ENCODE measurements around the gene SHC4. TPM values are rescaled to one million over a fixed set of nuclear protein-coding genes. Genes with fewer than 3 reads are reported as not detected.
"Not testable (repeated sequence)": the region's sequence is repeated elsewhere in the genome, so short reads cannot be mapped to it uniquely, and the experiment has no call there.

The SHC4 gene
- total RNA-seq, 6 donors from 2014 or later, result under 0.01 to 0.59 (median 0.20) TPM; not detected in 2

DNA sequence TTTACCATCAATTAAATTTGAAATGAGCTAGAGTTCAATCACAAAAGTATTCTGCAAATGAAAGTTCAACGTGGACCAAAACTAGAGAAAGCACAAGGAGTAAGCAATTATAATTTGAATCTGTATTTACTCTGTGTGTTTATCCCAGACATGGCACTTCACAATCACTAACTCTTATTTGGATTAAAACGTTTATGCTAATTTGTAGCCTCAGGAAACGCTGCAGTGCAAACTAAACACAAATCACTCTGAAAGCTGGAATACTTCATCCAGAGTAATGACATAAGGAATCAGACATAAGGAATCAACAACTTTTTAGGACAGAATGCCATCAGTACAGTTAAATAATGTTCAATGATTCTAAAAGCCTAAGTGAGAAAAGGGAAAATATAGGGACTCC, 171.3 kb downstream of the SHC4 start:
- no peak for DNase-seq
- Histone ChIP-seq H3K27me3 (no peaks in the 10 kb centered on the region), H3K9me3 (no peaks in the 10 kb centered on the region), H3K36me3 (peaks cover 0 to 7% (median 3%) of the 10 kb centered on the region in 4 donors), H3K27ac (no peak overlapping the region), H3K4me3 (no peak overlapping the region), H3K4me1 (peaks cover 0 to 19% (median 11%) of the 10 kb centered on the region in 4 donors)
- WGBS, 2 donors, result 44 to 52% methylated on average over 3 of the region's 3 CpGs
- TF ChIP-seq POLR2AphosphoS5 (IDR thresholded peaks at IDR 0.05) (no peak), EP300 (IDR thresholded peaks at IDR 0.05) (no peak), POLR2A (IDR thresholded peaks at IDR 0.05) (no peak)
- TF ChIP-seq, protein P1, sequence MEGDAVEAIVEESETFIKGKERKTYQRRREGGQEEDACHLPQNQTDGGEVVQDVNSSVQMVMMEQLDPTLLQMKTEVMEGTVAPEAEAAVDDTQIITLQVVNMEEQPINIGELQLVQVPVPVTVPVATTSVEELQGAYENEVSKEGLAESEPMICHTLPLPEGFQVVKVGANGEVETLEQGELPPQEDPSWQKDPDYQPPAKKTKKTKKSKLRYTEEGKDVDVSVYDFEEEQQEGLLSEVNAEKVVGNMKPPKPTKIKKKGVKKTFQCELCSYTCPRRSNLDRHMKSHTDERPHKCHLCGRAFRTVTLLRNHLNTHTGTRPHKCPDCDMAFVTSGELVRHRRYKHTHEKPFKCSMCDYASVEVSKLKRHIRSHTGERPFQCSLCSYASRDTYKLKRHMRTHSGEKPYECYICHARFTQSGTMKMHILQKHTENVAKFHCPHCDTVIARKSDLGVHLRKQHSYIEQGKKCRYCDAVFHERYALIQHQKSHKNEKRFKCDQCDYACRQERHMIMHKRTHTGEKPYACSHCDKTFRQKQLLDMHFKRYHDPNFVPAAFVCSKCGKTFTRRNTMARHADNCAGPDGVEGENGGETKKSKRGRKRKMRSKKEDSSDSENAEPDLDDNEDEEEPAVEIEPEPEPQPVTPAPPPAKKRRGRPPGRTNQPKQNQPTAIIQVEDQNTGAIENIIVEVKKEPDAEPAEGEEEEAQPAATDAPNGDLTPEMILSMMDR (IDR thresholded peaks at IDR 0.05), result no peak
- ATAC-seq (ENCODE audit: low FRiP score in 2 of 2), result no peak

DNA sequence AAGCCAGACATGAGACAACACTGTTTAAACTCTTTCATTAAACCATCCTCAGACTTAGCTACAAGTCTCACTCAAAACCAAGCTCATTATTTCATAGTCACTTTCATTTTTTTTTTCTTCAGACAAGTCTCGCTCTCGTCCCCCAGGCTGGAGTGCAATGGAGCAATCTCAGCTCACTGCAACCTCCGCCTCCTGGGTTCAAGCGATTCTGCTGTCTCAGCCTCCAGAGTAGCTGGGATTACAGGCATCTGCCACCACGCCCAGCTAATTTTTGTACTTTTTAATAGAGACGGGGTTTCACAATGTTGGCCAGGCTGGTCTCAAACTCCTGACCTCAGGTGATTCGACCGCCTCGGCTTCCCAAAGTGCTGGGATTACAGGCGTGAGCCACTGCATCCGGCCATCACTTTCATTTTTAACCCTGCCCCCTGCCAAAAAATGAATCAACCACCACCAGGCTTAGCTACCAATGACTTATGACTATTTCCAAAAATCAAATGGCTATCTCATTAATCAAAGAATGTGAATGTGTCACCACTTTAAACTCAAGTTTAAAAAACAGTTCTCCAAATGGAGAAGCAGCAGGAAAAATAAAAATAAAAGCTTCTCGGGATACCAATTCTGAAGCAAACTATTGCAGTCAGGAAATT, 173.1 kb downstream of the SHC4 start:
- H3K36me3 ChIP-seq; H3K4me1 ChIP-seq; H3K4me3 ChIP-seq; DNase-seq; ATAC-seq (ENCODE audit: low FRiP score in 2 of 2); H3K27me3 ChIP-seq; H3K9me3 ChIP-seq; H3K27ac ChIP-seq: not testable (repeated sequence)
- WGBS, 2 donors, result 87 to 95% methylated on average over 12 of the region's 12 CpGs

DNA sequence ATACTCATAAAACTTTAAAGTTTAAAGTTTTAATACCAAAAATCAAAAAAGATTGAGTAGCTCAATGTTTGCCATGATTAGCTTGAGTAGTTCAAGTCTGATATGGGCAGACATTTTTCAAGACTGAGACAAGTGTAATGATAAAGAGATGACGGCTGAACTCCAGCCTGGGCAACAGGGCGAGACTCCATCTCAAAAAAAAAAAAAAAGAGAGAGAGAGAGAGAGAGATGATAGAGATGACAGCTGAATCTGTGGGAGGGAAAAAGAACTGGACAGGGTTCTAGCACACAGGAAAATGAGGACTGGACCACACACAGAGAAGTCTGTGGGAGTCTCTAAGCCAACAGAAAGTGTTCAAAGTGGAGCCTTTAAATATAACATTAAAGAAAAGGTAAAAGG, 178.0 kb downstream of the SHC4 start:
- H3K27ac ChIP-seq, result no peak overlapping the region
- DNase-seq, result no peak
- no peaks in the 10 kb centered on the region for H3K27me3 ChIP-seq
- no peak overlapping the region for H3K4me3 ChIP-seq
- no peak for ATAC-seq (ENCODE audit: low FRiP score in 2 of 2)
- no peaks in the 10 kb centered on the region for H3K9me3 ChIP-seq
- 79 to 88% methylated on average over 2 of the region's 2 CpGs for WGBS, 2 donors
- H3K4me1 ChIP-seq, result no peaks in the 10 kb centered on the region
- peaks cover 0 to 25% (median 11%) of the 10 kb centered on the region in 4 donors for H3K36me3 ChIP-seq
- TF ChIP-seq, protein P1 (IDR thresholded peaks at IDR 0.05), result no peak
- TF ChIP-seq POLR2AphosphoS5 (IDR thresholded peaks at IDR 0.05) (no peak), EP300 (IDR thresholded peaks at IDR 0.05) (no peak), POLR2A (IDR thresholded peaks at IDR 0.05) (no peak)

DNA sequence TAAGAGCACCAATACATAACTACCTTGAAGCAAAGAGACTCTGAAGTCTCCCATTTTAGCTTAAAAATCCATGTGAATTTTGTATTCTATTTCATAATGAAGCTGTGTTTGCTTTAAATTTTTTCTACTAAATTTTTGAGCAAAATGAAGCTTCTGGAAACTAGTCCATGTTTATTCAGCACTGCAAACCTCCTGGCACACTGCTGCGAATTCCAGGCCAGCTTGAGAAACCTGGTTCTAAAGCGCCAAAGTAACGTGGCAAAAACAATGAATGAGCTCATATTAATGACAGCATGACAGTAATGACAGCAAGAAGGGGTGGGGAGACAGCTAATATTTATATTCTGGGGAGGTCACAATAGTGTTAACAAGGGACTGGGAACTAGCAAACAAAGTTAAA, 178.5 kb downstream of the SHC4 start:
- Histone ChIP-seq H3K4me3 (no peak overlapping the region), H3K9me3 (no peaks in the 10 kb centered on the region), H3K27me3 (no peaks in the 10 kb centered on the region), H3K4me1 (no peaks in the 10 kb centered on the region), H3K27ac (no peak overlapping the region), H3K36me3 (peaks cover 0 to 25% (median 11%) of the 10 kb centered on the region in 4 donors)
- WGBS, 2 donors, result 67% methylated on average over 3 of the region's 3 CpGs
- ATAC-seq (ENCODE audit: low FRiP score in 2 of 2) (peak in 1 of 2 donors; percentile 62), DNase-seq (no peak)
- TF ChIP-seq POLR2A (IDR thresholded peaks at IDR 0.05) (no peak), EP300 (IDR thresholded peaks at IDR 0.05) (no peak), POLR2AphosphoS5 (IDR thresholded peaks at IDR 0.05) (no peak)
- TF ChIP-seq, protein P1 (IDR thresholded peaks at IDR 0.05), result no peak

DNA sequence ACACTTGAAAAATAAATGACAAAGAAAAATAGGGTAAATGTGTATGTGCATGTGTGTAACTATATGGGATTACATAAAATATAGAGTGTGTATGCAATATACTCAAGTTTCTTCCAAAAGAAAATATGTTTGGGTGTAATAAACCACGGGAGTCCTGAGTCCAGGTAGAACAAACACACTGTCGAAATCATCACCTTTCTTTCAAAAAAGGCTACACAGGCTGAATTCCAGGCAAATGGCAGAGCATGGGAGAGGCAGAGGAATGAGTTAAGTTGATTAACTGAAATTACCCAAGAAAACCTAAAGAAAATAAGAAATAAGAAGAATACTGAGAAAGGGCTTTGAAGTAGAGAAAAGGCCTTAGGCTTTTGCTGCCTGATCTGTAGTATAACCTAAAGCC, 179.0 kb downstream of the SHC4 start:
- WGBS, 2 donors, result 84 to 86% methylated on average over 2 of the region's 2 CpGs
- Histone ChIP-seq H3K9me3 (no peaks in the 10 kb centered on the region), H3K27ac (no peak overlapping the region)

More for the DNA sequence above, 179.0 kb downstream of the SHC4 start:
- ATAC-seq (ENCODE audit: low FRiP score in 2 of 2) (no peak), DNase-seq (no peak)
- no peak for TF ChIP-seq EP300 (IDR thresholded peaks at IDR 0.05)
- TF ChIP-seq POLR2A (IDR thresholded peaks at IDR 0.05), result no peak
- TF ChIP-seq POLR2AphosphoS5 (IDR thresholded peaks at IDR 0.05), result no peak
- TF ChIP-seq, protein P1 (IDR thresholded peaks at IDR 0.05), result no peak
- H3K4me1 ChIP-seq, result no peaks in the 10 kb centered on the region
- H3K36me3 ChIP-seq, result peaks cover 0 to 25% (median 11%) of the 10 kb centered on the region in 4 donors
- no peak overlapping the region for H3K4me3 ChIP-seq
- no peaks in the 10 kb centered on the region for H3K27me3 ChIP-seq
